T-helper 1 cell (primary cell): ENCODE results near the gene LETMD1.
A peak's percentile ranks its signal among the peaks of the same experiment; 100 is the strongest.

Source experiments
- DNase-seq, 5 donors: peaks; one replicate each; pipeline ENCODE4 v3.0.0-alpha.2; 2012 to 2020

The LETMD1 gene

GRCh38 chr12:51025836-51026638 lies 22.1 kb upstream of the LETMD1 start, which contains the start of gene SLC11A2:
Gene SLC11A2, minus strand, starts transcription at chr12:51026384. Its CDS starts 15,656 bp downstream, at chr12:51010728.
- DNase-seq, result peak; percentile 88 to 93 (median 90)

GRCh38 chr12:51027342-51027835 lies 20.7 kb upstream of the LETMD1 start:
- no peak for DNase-seq

DNA sequence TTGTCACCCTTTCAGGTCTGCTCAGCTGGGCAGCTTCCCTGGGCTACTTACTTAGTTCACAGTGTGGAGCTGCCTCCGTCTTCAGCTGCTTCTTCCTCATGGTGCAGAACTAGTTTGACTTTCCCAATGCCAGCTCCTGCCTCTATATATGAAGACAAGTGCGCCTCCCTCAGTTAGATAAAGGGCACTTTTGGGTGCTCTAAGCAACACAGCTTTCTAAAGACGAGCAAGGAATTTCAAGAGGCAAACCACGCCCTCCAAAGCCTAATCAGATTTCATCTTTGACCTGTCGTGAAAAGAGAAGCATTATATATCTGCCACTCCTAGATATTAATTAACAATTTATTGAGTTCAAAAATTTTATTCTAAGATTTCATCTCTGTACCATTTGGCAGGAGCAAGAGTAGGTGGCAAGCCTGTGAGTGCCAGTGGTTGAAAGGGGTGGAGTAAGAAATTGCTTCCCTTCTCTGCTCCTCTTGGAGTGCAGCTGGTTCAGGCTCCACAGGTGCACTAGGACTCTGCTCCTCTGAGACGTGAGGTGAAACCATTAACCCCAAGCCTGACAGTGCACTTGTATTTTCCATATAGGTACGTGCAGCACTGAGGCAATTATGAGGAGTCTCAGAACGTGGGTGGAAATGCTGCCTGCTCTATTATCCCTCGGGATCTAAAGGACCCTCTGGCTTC lies 19.9 kb upstream of the LETMD1 start:
- DNase-seq, result peak in 1 of 5 donors; percentile 45

- DNase-seq, result no peak
These were observed 19.3 kb upstream of the LETMD1 start for GRCh38 chr12:51028813-51029150.

DNA sequence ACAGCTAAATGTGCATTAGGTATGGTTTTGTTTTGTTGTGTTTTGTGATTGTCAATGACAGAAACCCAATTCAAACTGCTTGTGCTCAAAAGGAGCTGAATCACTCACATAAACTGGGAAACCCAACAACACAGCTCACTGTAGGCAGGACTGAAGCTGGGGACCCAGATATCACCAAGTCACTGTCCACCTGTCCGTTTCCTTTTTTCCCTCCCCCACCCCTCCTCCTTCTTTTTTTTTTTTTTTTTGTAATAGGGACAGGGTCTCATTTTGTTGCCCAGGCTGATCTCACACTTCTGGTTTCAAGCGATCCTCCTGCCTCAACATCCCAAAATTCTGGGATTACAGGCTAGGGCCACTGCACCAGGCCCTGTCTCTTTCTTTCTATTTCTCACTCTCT lies 15.1 kb upstream of the LETMD1 start:
- no peak for DNase-seq

GRCh38 chr12:51033457-51034089 lies 14.6 kb upstream of the LETMD1 start:
- no peak for DNase-seq

DNA sequence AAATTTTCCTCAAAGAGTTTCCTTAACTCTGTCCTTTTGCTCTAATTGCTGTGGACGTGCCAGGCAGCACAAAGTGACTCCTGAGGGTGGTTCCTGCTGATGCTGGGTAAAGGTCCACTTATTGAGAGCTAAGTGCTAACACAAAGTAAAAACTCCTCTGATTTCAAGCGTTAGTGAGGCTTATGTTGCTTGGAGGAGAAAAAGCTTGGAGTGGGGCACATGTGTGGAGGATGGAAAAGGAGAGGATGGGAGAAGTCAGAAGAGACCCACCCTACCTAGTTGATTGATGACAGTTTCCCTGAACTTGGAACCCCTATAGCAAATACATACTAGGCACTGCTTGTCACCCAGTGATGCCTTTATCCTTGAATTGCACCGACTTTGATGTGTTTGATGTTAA lies 11.8 kb upstream of the LETMD1 start:
- DNase-seq, result no peak

- DNase-seq, result peak in 1 of 5 donors; percentile 56
These were observed 629 bp downstream of the LETMD1 start for GRCh38 chr12:51048661-51049251.

DNA sequence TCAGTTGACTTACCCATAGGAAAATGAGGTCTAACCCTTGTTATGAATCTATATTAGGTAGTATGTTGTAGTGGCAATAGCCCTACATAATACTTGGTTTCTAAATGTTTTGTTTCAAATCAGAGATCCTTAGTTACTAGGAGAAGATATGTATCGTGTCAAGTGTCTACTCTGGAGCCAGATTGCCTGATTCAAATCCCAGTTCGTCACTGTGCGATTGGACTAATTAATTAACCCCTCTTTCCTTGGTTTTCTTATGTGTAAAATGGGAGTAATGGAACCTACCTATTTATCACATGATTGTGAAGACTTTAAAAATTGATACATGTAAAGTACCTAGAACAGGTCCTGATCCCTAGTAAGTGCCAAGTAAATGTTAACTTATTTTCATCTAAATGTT lies 1.4 kb downstream of the LETMD1 start:
- DNase-seq, result no peak

GRCh38 chr12:51051787-51052186 lies 3.7 kb downstream of the LETMD1 start:
- no peak for DNase-seq

- no peak for DNase-seq
These were observed 6.9 kb downstream of the LETMD1 start for GRCh38 chr12:51055060-51055459.

GRCh38 chr12:51056242-51056641 lies 8.1 kb downstream of the LETMD1 start:
- no peak for DNase-seq

GRCh38 chr12:51059086-51059485 lies 11.0 kb downstream of the LETMD1 start:
- DNase-seq, result no peak

DNA sequence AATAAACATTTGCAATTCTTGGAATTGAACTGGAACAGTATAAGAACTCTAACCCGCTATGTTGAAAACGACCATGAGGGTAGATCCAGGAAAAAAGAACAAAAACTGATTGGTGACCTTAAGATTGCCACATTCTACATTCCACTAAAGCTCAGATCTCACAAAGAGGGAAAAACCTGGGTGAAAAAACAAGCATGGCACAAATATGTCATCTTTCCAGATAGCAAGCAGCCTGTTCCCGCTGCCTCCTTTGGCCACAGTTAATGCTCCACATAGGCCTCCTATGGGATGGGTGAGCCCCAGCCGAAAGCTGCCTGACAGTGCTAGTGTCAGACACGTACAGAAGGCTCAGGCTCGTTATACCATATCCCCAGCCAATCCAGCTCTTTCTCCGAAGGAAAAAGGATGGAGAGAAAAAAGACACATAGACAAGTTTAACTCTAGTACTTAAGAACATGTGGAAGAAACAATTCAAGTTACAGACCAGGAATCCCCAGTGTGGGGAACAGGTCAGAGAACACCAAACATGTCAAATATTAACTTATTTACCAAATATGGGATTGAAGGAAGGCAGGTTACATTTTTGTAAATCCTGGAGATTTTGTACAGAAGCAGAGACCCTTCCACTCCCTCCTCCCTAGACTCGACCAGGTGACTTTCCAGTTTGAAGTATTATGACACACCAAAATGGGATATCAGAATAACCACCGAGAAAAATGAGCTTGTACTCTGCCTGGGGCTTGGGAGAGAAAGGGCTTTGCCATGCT lies 14.7 kb downstream of the LETMD1 start:
- DNase-seq, result no peak

GRCh38 chr12:51065530-51065929 lies 17.4 kb downstream of the LETMD1 start:
- no peak for DNase-seq

DNA sequence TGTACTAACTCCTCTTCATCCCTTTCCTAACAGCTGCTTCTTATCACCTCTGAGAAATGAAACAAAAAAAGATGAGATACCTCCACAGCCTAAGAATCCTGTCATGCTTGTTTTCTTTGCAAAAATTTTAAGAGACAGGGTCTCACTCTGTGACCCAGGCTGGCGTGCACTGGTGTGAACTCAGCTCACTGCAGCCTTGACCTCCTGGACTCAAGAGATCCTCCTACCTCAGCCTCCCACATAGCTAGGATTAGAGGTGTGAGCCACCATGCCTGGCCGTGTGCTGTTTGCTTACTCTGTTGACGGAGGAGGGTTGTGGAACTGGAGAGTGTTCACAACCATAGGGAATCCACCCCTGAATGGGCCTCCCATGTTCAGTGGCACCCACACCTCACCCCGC lies 19.1 kb downstream of the LETMD1 start:
- no peak for DNase-seq

- DNase-seq, result no peak
These were observed 19.6 kb downstream of the LETMD1 start for GRCh38 chr12:51067771-51068170.

DNA sequence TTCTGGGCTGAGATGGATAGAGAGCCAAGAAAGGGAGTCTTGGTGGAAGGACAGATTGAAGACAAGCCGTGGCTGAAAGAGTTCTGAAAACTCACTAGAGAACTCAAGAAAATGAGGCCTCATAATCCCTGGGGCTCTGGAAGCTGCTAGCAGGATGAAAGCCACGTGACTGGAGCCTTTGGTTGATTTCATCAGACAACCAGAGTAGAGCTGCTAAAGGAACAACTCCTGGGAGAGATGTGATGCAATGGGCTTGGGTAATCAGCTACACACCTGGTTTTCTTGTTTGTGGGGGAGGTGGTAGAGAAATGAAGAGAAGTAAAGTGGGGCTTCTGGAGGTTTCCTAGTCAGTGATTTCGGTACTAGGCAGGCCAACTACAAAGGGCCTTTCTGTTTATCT lies 21.9 kb downstream of the LETMD1 start:
- DNase-seq, result no peak

- no peak for DNase-seq
These were observed 23.5 kb downstream of the LETMD1 start for GRCh38 chr12:51071663-51072062.

DNA sequence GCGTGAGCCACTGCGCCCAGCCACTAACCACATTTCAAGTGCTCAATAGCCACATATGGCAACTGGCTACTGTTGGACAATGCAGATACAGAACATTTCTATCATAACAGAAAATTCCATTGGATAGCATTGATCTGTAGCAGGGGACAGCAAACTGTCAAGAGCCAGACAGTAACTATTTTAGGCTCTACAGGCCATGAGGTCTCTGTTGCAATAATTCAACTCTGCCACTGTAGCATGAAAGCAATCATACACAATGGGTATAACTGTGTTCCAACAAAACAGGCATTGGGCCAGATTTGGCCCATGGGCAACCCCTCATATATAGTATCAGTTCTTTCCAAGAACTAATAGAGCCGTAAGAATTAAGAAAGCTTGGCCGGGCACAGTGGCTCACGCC lies 27.3 kb downstream of the LETMD1 start:
- no peak for DNase-seq

DNA sequence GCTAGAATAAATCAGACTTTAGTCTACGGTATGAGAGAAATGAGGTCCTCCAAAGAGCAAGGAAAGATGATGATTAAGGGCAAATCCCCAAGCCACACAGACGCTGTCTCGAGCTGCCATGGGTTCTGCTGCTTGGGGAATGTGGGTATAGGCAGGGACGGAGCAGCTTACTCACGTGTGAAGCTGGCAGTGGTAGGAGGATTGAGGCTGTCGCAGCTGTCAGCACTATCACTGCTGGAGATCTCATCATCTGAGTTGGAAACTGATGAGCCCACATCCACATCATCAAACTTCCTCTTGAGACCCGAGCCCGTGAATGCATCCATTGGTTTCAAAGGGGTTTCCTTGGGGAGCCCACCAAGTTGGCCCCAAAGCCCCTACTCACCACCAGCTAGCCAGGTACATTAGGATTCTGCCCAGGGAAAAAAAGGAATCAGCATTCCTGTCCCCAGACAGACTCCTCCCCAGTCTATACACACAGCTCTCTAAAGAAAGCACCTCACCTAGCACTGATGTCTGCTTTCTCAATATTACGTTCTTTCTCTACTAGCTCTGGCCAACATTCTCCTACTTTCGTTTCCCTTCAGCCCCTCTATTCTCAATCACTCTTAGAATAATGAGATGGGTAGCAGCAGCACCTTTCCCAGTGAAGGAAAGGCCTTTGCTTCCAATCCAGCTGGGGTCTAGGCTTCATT lies 28.3 kb downstream of the LETMD1 start:
- DNase-seq, result no peak

DNA sequence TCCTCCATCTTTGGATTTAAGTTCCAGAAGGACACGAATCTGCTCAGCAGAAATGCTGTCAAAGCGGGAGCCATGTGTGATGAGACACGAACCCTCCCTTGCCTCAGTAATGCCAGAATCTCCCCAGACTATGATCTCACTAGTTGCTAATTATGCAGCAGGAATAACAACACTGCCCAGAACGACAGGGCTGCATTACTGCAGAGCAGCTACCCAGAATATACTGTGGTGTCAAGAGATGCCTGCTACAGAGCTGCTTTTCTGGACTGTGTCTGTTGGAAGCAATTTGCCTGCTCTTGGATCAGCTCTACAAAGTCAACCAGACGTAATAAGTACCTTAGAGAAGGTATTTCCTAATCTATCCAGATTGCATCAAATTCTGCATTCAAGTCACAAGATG lies 29.8 kb downstream of the LETMD1 start:
- no peak for DNase-seq
